H1 (cell line): ENCODE measurements around the gene CLBA1.

Experiments used
- BCL11A ChIP-seq, 2 experiments: IDR thresholded peaks; one replicate each; pipeline ENCODE4 v1.6.1; 2011; ENCODE audit warnings: low read depth in 2 of 2, low read length in 2 of 2, mild to moderate bottlenecking in 2 of 2
- HDAC2 ChIP-seq, 2 experiments: fragments of 300-600 bp in 1 of 2; sonication (generic) in 1 of 2; IDR thresholded peaks; 2 replicates each; pipeline ENCODE4 v1.6.1; 2011 to 2012; ENCODE audit warnings: low read depth in 2 of 2, low read length in 2 of 2, mild to moderate bottlenecking in 2 of 2, moderate library complexity in 2 of 2, borderline replicate concordance in 1 of 2, inconsistent platforms in 1 of 2
- KDM1A ChIP-seq: fragments of 200-600, 300-600 bp; sonication (generic); IDR thresholded peaks from 2 replicates; pipeline ENCODE4 v1.7.1; 2016; ENCODE audit warnings: mild to moderate bottlenecking, low read length, borderline replicate concordance
- POLR2A ChIP-seq, 2 experiments: IDR thresholded peaks; 1 replicate in 1 of 2; 2 replicates in 1 of 2; pipeline ENCODE4 v1.6.1; 2011; ENCODE audit warnings: low read depth in 2 of 2, low read length in 2 of 2, mild to moderate bottlenecking in 2 of 2; ENCODE audit errors: control extremely low read depth in 1 of 2
- SUZ12 ChIP-seq: fragments of 200-600 bp; sonication (generic); IDR thresholded peaks from 2 replicates; pipeline ENCODE4 v1.6.1; 2012; ENCODE audit warnings: mild to moderate bottlenecking, inconsistent platforms, low read length, moderate library complexity, mixed read lengths

- TF ChIP-seq SUZ12: no peak
- TF ChIP-seq KDM1A: no peak
- no peak for TF ChIP-seq POLR2A (IDR thresholded peaks at IDR 0.05; ENCODE audit: control extremely low read depth in 1 of 2, low read depth in 2 of 2, low read length in 2 of 2)
- no peak for TF ChIP-seq BCL11A (IDR thresholded peaks at IDR 0.05; ENCODE audit: low read depth in 2 of 2, low read length in 2 of 2)
- no peak for TF ChIP-seq HDAC2 (IDR thresholded peaks at IDR 0.05; ENCODE audit: borderline replicate concordance in 1 of 2, low read depth in 2 of 2, low read length in 2 of 2)
Observed at GRCh38 chr14:104966981-104967385, 18.6 kb upstream of the CLBA1 start.
